WI38 (cell line): Measurements from ENCODE around the gene METTL23.
"Not testable (repeated sequence)": the region's sequence is repeated elsewhere in the genome, so short reads cannot be mapped to it uniquely, and the experiment has no call there.

Experiments used
- H3K4me3 ChIP-seq: 2 replicates; pipeline ENCODE4 v1.5.1; 2011; ENCODE audit warnings: low read depth, mild to moderate bottlenecking, control low read depth, low read length
- CTCF ChIP-seq: IDR thresholded peaks from 2 replicates; pipeline ENCODE4 v1.5.1; 2012; ENCODE audit warnings: low read depth, mild to moderate bottlenecking, control low read depth, low read length

The METTL23 gene

GRCh38 chr17:76716839-76717215 is 9.8 kb upstream of the METTL23 start:
- TF ChIP-seq CTCF = no peak
- H3K4me3 ChIP-seq = no peak overlapping the region

- no peak for TF ChIP-seq CTCF
- no peak overlapping the region for H3K4me3 ChIP-seq
Measured at GRCh38 chr17:76718516-76718915, 8.1 kb upstream of the METTL23 start.

DNA sequence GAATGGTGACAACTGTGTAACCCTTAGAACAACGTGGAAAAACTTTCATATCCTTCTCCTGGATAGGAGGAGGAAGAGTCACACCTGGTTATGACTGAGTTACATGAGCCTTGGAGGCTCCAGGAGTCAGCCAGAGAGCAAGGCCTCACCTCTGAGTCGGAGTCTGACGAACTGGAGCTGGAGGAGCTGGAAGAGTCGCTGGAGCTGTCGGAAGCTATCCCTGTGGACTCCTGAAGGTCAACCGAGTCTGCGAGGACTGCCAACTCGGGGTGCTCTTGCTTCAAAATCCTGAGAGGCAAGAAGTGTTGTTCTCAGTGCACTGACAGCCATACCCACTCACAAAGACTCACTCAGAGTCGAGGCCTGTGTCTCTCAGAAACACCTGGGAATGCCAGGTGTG is 6.4 kb upstream of the METTL23 start:
- no peak for TF ChIP-seq CTCF
- no peak overlapping the region for H3K4me3 ChIP-seq

- H3K4me3 ChIP-seq = no peak overlapping the region
- TF ChIP-seq CTCF = no peak
Measured at GRCh38 chr17:76720941-76721340, 5.7 kb upstream of the METTL23 start.

DNA sequence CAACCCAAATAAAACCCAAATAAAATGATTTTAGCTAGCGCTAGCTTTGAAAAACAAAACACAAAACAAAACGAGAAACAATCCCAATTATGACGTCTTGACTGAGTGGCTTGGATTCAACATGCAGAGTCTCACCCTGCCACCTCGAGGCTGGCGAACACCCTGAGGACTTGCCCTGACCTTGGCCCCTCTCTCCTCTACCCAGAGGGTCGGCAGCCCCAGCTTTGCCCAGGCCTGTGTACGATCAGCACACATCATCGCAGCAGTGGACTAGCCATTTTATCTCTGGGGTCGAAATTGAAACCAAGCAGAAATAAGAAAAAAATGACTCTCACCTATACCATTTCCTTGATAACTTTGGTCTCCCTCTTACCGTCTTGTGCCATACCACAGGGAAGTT is 5.2 kb upstream of the METTL23 start:
- TF ChIP-seq CTCF = no peak
- no peak overlapping the region for H3K4me3 ChIP-seq

- TF ChIP-seq CTCF = no peak
- H3K4me3 ChIP-seq = no peak overlapping the region
Measured at GRCh38 chr17:76722279-76722678, 4.4 kb upstream of the METTL23 start.

GRCh38 chr17:76722977-76723376 is 3.7 kb upstream of the METTL23 start:
- H3K4me3 ChIP-seq = not testable (repeated sequence)

DNA sequence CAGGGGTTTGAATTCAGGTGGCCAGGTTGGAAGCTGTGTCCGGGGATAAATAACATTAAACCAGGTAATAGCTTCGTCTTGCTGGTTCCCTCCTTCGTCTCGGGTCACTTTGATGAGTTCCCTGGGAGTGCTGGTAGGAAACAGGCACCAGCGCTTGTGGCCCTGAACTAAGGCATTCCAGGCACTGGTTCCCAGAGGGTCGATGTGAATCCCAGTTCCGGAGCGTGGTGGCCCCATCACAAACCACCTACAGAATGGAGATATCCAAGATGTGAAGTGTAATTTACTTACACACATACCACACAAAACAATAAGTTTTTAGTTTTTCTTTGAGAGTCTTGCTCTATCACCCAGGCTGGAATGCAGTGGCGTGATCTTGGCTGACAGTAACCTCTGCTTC is 2.8 kb upstream of the METTL23 start:
- no peak overlapping the region for H3K4me3 ChIP-seq
- TF ChIP-seq CTCF = no peak
